GM10248 (cell line): ENCODE data around the gene RECQL5.

Experiments used
- CTCF ChIA-PET: fragments of 300-600 bp; sonication (Branson Sonifier 250); formaldehyde crosslinking; extraction: SDS; loops from one replicate; lab custom pipeline; 2021; ENCODE audit warnings: antibody characterized with exemption; lab: Yijun Ruan, JAX
- POLR2A ChIA-PET: fragments of 350-650 bp; sonication (Branson Sonifier 250); formaldehyde crosslinking; extraction: SDS; loops from one replicate; lab custom pipeline; 2020; ENCODE audit warnings: antibody characterized with exemption; lab: Yijun Ruan, JAX
- DNase-seq: peaks from one replicate; pipeline ENCODE4 v3.0.0; 2012; ENCODE audit errors: extremely low spot score
- TF ChIP-seq, protein P1 (sequence below): IDR thresholded peaks from 2 replicates; pipeline ENCODE4 v1.5.1; 2012; ENCODE audit warnings: mild to moderate bottlenecking, low read depth; ENCODE audit errors: extremely low read depth, missing control alignments, control extremely low read depth

RECQL5 gene

DNA sequence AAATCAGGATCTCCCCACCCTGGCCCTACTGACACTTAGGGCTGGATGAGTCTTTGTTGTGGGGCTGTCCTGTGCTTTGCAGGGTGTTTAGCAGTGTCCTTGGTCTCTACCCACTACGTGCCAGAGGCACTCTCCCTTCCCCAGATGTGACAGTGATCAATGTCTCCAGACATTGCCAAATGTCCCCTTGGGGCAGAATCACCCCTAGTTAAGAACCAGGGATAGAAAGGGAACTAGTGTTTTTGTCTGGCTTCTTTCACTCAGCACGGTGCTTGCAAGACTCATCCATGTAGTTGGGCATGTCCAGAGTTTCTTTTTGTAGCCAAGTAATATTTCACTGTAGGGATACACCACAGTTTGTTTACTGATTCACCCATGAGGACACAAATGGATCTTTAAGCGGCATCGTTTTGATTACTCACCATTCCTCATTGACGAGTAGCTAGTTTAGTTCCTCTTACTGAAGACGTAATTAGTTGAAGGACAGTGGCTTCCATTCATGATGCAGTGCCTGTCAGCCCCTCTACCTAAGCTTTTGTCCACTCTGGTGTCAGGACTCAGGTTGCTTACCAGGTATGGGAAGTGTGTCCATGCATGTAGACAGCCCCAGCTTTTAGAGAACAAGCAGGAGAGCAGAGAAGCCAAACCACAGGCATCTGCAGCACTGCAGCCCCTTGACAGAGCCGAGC is 28.3 kb upstream of the RECQL5 start:
- CTCF ChIA-PET = interaction anchor here (1.1 to 27.0 kb wide), 5 partner anchors 9 to 94 kb away, joined by 4 to 424 read pairs (median 6); partner anchors contain the start of gene SMIM5
- POLR2A ChIA-PET = interaction anchor here (0.7 kb wide), 1 partner anchor 183 kb away, joined by 3 read pairs; the partner anchor contains the start of gene TRIM47
- TF ChIP-seq, protein P1, sequence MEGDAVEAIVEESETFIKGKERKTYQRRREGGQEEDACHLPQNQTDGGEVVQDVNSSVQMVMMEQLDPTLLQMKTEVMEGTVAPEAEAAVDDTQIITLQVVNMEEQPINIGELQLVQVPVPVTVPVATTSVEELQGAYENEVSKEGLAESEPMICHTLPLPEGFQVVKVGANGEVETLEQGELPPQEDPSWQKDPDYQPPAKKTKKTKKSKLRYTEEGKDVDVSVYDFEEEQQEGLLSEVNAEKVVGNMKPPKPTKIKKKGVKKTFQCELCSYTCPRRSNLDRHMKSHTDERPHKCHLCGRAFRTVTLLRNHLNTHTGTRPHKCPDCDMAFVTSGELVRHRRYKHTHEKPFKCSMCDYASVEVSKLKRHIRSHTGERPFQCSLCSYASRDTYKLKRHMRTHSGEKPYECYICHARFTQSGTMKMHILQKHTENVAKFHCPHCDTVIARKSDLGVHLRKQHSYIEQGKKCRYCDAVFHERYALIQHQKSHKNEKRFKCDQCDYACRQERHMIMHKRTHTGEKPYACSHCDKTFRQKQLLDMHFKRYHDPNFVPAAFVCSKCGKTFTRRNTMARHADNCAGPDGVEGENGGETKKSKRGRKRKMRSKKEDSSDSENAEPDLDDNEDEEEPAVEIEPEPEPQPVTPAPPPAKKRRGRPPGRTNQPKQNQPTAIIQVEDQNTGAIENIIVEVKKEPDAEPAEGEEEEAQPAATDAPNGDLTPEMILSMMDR = no peak
- DNase-seq = no peak

DNA sequence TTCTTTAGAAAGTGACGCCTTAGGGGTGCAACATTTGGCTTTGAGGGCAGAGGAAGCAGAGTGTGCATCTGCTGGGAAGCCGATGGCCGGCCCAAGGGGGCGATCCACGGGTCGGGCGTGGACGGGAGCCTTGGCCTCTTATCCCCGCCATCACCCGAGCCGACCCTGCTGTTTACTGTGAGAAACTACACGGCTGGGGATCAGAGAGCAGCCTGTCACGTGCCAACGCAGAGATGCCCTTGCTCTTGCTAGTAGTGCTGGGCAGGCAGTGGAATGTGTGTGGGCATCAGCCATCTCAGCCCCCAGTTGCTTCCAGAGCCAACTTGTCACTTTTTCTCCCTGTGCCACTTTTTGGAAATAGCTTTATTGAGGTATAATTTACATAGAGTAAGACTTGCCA is 27.6 kb upstream of the RECQL5 start:
- no peak for DNase-seq
- CTCF ChIA-PET = interaction anchor here (1.4 to 27.0 kb wide), 4 partner anchors 8 to 93 kb away, joined by 6 to 424 read pairs (median 7); partner anchors contain the start of gene SMIM5
- POLR2A ChIA-PET = no interaction called here
- TF ChIP-seq, protein P1 = no peak

DNA sequence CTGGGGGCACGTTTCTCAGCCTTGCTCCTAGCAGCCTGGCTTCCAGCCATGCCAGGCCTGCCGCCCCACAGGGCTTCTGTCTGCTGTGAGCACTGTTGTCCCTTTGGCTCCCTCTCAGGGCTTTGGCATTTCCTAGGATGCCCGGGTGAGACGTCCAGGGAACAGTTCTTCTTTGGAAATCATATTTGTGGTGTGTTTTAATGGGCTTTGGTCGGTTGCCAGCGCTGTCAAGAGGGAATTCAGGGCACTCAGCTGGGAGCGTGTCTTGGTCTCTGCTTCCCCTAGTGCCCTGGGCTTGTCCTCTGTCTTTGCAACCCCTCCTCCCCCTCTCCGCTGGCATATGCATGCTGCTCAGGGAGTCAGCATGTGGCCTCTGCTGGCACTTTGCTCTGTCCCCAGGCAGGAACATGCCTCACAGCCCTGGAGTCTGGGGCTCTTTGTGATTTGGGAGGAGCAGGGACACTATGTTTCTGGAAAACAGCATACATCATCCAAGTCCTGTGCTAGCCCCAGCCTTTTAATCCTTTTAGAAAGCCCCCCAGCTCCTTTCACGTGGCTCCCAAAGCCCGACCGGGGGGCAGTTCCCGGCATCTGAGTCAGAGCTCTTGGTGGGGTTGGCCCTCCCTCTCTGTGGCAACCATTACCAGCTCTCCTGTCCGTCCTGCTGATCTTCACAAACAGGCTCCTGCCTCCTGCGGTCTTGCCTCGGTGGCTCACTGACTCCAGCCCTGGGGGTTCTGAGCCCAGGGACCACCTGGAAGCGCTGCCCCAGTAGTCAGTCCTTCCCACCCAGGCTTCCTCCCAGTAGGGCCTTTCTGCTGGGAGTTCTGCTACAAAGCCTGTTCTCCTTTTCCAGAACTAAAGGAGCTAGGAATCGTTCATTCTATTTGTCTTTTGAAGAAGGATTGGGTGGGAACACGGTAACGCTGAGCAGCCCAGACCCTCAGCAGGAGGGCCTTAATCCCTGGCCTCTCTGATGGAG is 26.8 kb upstream of the RECQL5 start:
- TF ChIP-seq, protein P1 = no peak
- POLR2A ChIA-PET = no interaction called here
- CTCF ChIA-PET = interaction anchor here (0.8 to 27.0 kb wide), 6 partner anchors 8 to 92 kb away, joined by 3 to 424 read pairs (median 7); partner anchors contain the start of gene SMIM5
- no peak for DNase-seq

DNA sequence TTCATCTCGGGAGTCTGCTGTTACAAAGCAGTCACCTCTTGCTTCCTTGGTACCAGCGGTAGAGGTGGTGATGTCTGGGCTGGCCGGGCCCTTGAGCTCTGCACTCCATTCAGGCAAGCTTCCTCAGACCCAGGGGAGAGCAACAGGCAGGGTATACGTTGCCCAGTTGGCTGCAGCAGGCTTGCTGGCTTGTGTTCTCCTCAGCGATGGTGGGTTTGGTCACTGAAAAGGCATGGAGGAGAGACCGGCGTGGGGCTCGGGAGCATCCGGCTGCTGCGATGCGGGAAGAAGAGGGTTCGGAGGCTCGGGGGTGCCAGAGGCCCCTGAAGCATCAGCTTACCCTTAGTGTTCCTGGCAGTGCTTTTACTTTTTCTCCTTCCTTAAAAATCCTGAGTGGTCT is 26.0 kb upstream of the RECQL5 start:
- TF ChIP-seq, protein P1 = no peak
- ChIA-PET POLR2A (no interaction called here), CTCF (interaction anchor here (0.8 to 27.0 kb wide), 5 partner anchors 11 to 60 kb away, joined by 3 to 424 read pairs (median 7); partner anchors contain the start of gene SMIM5)
- DNase-seq = no peak

DNA sequence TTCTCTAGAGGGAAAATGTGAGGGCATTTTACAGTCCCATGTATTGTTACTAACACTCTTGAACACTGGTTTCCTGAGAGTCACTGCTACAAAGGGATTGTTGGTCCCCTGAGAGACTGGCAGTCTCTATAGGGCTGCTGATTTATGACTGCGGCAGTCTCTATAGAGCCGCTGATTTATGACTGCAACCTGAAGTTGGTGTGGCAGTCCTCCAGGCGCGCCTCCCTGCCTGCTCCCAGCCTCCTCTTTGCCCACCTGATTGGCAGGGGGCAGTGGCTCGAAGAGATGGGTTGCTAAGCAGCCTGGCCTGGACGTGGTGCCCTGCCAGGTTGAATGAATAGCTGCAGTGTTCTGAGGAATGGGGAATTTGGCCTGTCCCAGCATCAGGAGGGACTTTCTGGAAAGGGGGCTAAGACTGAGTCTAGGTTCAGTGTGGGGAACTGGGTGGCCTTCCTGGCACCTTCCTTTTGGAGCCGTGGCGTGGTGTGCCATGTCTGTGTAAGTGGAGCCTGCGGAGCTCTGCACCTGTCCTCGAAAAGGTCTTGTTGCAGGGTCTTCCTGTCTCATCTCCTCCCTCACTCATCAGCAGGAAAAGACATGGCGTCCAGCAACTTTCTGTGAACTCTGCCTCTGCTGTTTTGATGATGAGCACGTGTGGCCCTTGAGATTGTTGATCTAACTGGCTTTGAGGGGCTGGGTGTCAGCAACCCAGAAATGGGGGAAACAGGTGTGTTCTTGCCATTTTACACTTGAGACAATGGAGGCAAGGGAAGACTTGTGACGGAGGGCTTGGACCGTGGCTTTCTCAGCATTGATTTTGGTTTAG is 25.1 kb upstream of the RECQL5 start:
- POLR2A ChIA-PET = no interaction called here
- TF ChIP-seq, protein P1 = no peak

DNA sequence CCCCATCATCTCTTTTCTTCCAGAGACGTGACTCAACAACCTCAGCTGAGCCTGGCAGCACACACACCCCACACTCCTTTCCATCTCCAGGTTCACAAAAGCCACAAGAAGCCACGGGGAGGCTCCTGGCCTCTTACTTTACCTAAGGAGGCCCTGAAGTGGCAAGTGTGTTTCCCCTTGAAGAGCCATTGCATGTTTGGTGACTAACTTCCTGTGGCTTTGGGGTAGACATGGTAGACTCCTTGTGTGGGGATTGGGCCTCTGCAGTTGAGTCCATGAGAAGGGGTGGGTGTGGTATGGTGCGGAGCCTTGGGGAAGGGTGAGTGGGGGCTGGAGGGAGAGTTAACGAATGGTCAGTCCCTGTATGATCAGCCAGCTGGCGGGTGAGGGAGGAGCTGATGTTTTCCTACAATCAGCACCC is 24.4 kb upstream of the RECQL5 start:
- TF ChIP-seq, protein P1 = no peak
- POLR2A ChIA-PET = no interaction called here
- no peak for DNase-seq
- CTCF ChIA-PET = interaction anchor here (1.0 to 27.0 kb wide), 6 partner anchors 7 to 59 kb away, joined by 3 to 424 read pairs (median 6); partner anchors contain the start of gene SMIM5

More for the DNA sequence above, 25.1 kb upstream of the RECQL5 start:
- DNase-seq = no peak
- CTCF ChIA-PET = interaction anchor here (0.8 to 27.0 kb wide), 6 partner anchors 11 to 58 kb away, joined by 3 to 424 read pairs (median 5); no protein-coding TSS in a partner anchor
